ENCODE data around the gene CCDC47.

DNA sequence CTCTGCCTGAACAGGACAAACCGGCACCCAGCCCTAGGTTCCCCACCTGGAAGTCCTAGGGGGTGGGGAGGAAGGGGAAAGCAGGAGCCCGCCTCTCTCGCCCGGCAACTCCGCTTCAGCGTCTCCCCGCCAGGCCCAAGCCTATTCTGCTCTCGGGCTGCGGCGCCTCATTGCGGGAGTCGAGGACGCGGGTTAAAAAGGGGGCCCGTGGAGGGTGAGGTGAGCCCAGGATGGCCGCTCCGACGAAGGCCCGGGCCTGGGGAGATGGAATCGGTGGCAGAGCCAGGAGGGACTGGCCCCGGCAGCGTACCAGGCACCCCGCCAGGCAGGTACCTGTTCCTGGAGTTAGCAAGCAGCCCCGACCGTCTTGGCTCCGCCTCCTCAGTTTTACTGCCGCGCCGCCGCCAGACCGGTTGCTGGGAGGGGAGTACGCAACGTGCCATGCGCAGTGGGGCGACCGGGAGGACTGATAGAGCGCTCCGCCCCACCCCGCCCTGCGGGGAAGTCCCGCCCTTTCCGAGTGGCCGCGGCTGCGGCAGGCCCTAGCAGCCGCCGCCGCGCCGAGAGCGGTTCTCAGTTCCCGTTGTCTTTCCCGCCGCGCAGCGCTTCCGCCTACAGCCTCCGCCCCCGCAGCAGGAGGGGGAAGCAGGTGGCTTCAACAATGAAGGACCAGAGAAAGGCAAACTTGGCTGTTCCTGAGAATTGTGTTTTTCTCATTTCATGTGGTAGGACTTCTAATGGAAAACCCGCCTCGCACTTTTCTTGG, 31.8 kb downstream of the CCDC47 start, which contains the start of gene STRADA:
- TF ChIP-seq, protein P1, sequence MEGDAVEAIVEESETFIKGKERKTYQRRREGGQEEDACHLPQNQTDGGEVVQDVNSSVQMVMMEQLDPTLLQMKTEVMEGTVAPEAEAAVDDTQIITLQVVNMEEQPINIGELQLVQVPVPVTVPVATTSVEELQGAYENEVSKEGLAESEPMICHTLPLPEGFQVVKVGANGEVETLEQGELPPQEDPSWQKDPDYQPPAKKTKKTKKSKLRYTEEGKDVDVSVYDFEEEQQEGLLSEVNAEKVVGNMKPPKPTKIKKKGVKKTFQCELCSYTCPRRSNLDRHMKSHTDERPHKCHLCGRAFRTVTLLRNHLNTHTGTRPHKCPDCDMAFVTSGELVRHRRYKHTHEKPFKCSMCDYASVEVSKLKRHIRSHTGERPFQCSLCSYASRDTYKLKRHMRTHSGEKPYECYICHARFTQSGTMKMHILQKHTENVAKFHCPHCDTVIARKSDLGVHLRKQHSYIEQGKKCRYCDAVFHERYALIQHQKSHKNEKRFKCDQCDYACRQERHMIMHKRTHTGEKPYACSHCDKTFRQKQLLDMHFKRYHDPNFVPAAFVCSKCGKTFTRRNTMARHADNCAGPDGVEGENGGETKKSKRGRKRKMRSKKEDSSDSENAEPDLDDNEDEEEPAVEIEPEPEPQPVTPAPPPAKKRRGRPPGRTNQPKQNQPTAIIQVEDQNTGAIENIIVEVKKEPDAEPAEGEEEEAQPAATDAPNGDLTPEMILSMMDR (conservative IDR thresholded peaks at IDR 0.05; ENCODE audit: low read depth, low read length): no peak
- no peak for TF ChIP-seq EZH2 (IDR thresholded peaks at IDR 0.05; ENCODE audit: borderline replicate concordance, low read depth, low read length, poor library complexity, severe bottlenecking)

All from A673 (cell line).